ENCODE data around the gene KIF14.

The KIF14 gene

GRCh38 chr1:200627575-200628222, 7.1 kb upstream of the KIF14 start:
- Histone ChIP-seq H3K36me3 (replicated peaks; ENCODE audit: low read depth, low read length) (no peaks in the 10 kb centered on the region), H3K9ac (ENCODE audit: low read length) (peak overlapping the region; percentile 51; the same call in 1 of the 2 replicates), H3K4me3 (ENCODE audit: low read length) (peak overlapping the region; percentile 71), H3K4me2 (ENCODE audit: low read length) (peak overlapping the region; percentile 91), H3K27ac (ENCODE audit: low read length) (peak overlapping the region; percentile 74), H3K79me2 (ENCODE audit: low read length) (no peaks in the 10 kb centered on the region), H3K9me3 (ENCODE audit: insufficient read depth, low read length) (no peaks in the 10 kb centered on the region), H3K27me3 (ENCODE audit: low read depth, low read length) (no peaks in the 10 kb centered on the region), H3K4me1 (ENCODE audit: low read length) (peaks cover 61% of the 10 kb centered on the region), H2AFZ (ENCODE audit: low read depth, low read length) (no peak overlapping the region), H4K20me1 (ENCODE audit: insufficient read depth, low read length) (peaks cover 3% of the 10 kb centered on the region; the same call in 1 of the 2 replicates)
- TF ChIP-seq, protein P1, sequence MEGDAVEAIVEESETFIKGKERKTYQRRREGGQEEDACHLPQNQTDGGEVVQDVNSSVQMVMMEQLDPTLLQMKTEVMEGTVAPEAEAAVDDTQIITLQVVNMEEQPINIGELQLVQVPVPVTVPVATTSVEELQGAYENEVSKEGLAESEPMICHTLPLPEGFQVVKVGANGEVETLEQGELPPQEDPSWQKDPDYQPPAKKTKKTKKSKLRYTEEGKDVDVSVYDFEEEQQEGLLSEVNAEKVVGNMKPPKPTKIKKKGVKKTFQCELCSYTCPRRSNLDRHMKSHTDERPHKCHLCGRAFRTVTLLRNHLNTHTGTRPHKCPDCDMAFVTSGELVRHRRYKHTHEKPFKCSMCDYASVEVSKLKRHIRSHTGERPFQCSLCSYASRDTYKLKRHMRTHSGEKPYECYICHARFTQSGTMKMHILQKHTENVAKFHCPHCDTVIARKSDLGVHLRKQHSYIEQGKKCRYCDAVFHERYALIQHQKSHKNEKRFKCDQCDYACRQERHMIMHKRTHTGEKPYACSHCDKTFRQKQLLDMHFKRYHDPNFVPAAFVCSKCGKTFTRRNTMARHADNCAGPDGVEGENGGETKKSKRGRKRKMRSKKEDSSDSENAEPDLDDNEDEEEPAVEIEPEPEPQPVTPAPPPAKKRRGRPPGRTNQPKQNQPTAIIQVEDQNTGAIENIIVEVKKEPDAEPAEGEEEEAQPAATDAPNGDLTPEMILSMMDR (IDR thresholded peaks at IDR 0.05; ENCODE audit: low read depth, low read length): no peak
- TF ChIP-seq EZH2phosphoT487 (IDR thresholded peaks at IDR 0.05; ENCODE audit: low read depth): no peak

- no peak overlapping the region for H3K9ac ChIP-seq (ENCODE audit: low read length)
- no peaks in the 10 kb centered on the region for H3K27me3 ChIP-seq (ENCODE audit: low read depth, low read length)
- no peak overlapping the region; the same call in 1 of the 2 replicates for H3K27ac ChIP-seq (ENCODE audit: low read length)
- H3K4me1 ChIP-seq (ENCODE audit: low read length): peaks cover 63% of the 10 kb centered on the region
- no peaks in the 10 kb centered on the region for H3K79me2 ChIP-seq (ENCODE audit: low read length)
- no peaks in the 10 kb centered on the region for H3K36me3 ChIP-seq (replicated peaks; ENCODE audit: low read depth, low read length)
- H3K9me3 ChIP-seq (ENCODE audit: insufficient read depth, low read length): no peaks in the 10 kb centered on the region
- peak overlapping the region; percentile 91 for H3K4me2 ChIP-seq (ENCODE audit: low read length)
- H2AFZ ChIP-seq (ENCODE audit: low read depth, low read length): no peak overlapping the region
- peak overlapping the region; percentile 71 for H3K4me3 ChIP-seq (ENCODE audit: low read length)
- TF ChIP-seq, protein P1 (IDR thresholded peaks at IDR 0.05; ENCODE audit: low read depth, low read length): no peak
- no peak for TF ChIP-seq EZH2phosphoT487 (IDR thresholded peaks at IDR 0.05; ENCODE audit: low read depth)
- H4K20me1 ChIP-seq (ENCODE audit: insufficient read depth, low read length): peaks cover 3% of the 10 kb centered on the region; the same call in 1 of the 2 replicates
These were observed 6.4 kb upstream of the KIF14 start for GRCh38 chr1:200626853-200627534.

GRCh38 chr1:200625381-200625824, 4.9 kb upstream of the KIF14 start:
- TF ChIP-seq, protein P1 (IDR thresholded peaks at IDR 0.05; ENCODE audit: low read depth, low read length): no peak
- no peak for TF ChIP-seq EZH2phosphoT487 (IDR thresholded peaks at IDR 0.05; ENCODE audit: low read depth)
- Histone ChIP-seq H3K9me3 (ENCODE audit: insufficient read depth, low read length) (no peaks in the 10 kb centered on the region), H3K27ac (ENCODE audit: low read length) (peak overlapping the region; percentile 71), H3K36me3 (replicated peaks; ENCODE audit: low read depth, low read length) (no peaks in the 10 kb centered on the region), H3K79me2 (ENCODE audit: low read length) (no peaks in the 10 kb centered on the region), H3K4me3 (ENCODE audit: low read length) (0 out of 2 replicates have a peak overlapping the region, but pooled peaks have one; percentile 4), H3K27me3 (ENCODE audit: low read depth, low read length) (no peaks in the 10 kb centered on the region), H3K4me1 (ENCODE audit: low read length) (peaks cover 59% of the 10 kb centered on the region), H3K4me2 (ENCODE audit: low read length) (peak overlapping the region; percentile 39), H2AFZ (ENCODE audit: low read depth, low read length) (no peak overlapping the region), H4K20me1 (ENCODE audit: insufficient read depth, low read length) (peaks cover 3% of the 10 kb centered on the region; the same call in 1 of the 2 replicates), H3K9ac (ENCODE audit: low read length) (no peak overlapping the region)

- Histone ChIP-seq H2AFZ (ENCODE audit: low read depth, low read length) (no peak overlapping the region), H3K79me2 (ENCODE audit: low read length) (peaks cover 4% of the 10 kb centered on the region; the same call in 1 of the 2 replicates)
These were observed 4.3 kb upstream of the KIF14 start for GRCh38 chr1:200624679-200625335.

More at GRCh38 chr1:200624679-200625335, 4.3 kb upstream of the KIF14 start:
- no peaks in the 10 kb centered on the region for H3K27me3 ChIP-seq (ENCODE audit: low read depth, low read length)
- H3K27ac ChIP-seq (ENCODE audit: low read length): peak overlapping the region; percentile 71
- H3K4me2 ChIP-seq (ENCODE audit: low read length): peak overlapping the region; percentile 39
- H3K9me3 ChIP-seq (ENCODE audit: insufficient read depth, low read length): no peaks in the 10 kb centered on the region
- TF ChIP-seq EZH2phosphoT487 (IDR thresholded peaks at IDR 0.05; ENCODE audit: low read depth): no peak
- TF ChIP-seq, protein P1 (IDR thresholded peaks at IDR 0.05; ENCODE audit: low read depth, low read length): no peak
- peaks cover 3% of the 10 kb centered on the region; the same call in 1 of the 2 replicates for H4K20me1 ChIP-seq (ENCODE audit: insufficient read depth, low read length)
- peaks cover 61% of the 10 kb centered on the region for H3K4me1 ChIP-seq (ENCODE audit: low read length)
- peak overlapping the region; percentile 0; the same call in 1 of the 2 replicates for H3K9ac ChIP-seq (ENCODE audit: low read length)
- no peaks in the 10 kb centered on the region for H3K36me3 ChIP-seq (replicated peaks; ENCODE audit: low read depth, low read length)
- peak overlapping the region; percentile 11 for H3K4me3 ChIP-seq (ENCODE audit: low read length)

Measured in OCI-LY3 (cell line).